IMR-90 (cell line): ENCODE data around the gene GRK2.

Experiments
- BHLHE40 ChIP-seq: fragments of 150-350 bp; IDR thresholded peaks from 2 replicates; pipeline ENCODE4 v1.6.1; 2016; ENCODE audit warnings: mild to moderate bottlenecking, low read depth, low read length
- CEBPB ChIP-seq: IDR thresholded peaks from 2 replicates; pipeline ENCODE4 v1.6.1; 2012; ENCODE audit warnings: low read depth, low read length, improper control_type of control experiment
- CHD1 ChIP-seq: IDR thresholded peaks from 2 replicates; pipeline ENCODE4 v1.6.1; 2012; ENCODE audit warnings: low read depth, low read length, improper control_type of control experiment
- FOS ChIP-seq: fragments of 150-350 bp; IDR thresholded peaks from 2 replicates; pipeline ENCODE4 v1.6.1; 2016; ENCODE audit warnings: low read depth, low read length
- MAFK ChIP-seq: IDR thresholded peaks from 2 replicates; pipeline ENCODE4 v1.6.1; 2012; ENCODE audit warnings: low read depth, low read length, improper control_type of control experiment
- MAZ ChIP-seq: IDR thresholded peaks from 2 replicates; pipeline ENCODE4 v1.6.1; 2012; ENCODE audit warnings: low read depth, mild to moderate bottlenecking, low read length, improper control_type of control experiment, moderate library complexity, borderline replicate concordance
- MXI1 ChIP-seq: IDR thresholded peaks from 2 replicates; pipeline ENCODE4 v1.6.1; 2012; ENCODE audit warnings: low read depth, mild to moderate bottlenecking, low read length, moderate library complexity, borderline replicate concordance
- NFE2L2 ChIP-seq: fragments of 150-350 bp; IDR thresholded peaks from 2 replicates; pipeline ENCODE4 v1.6.1; 2016; ENCODE audit warnings: low read depth, mild to moderate bottlenecking, low read length
- POLR2A ChIP-seq: IDR thresholded peaks from 2 replicates; pipeline ENCODE4 v1.6.1; 2012; ENCODE audit warnings: mild to moderate bottlenecking, low read depth, low read length
- RAD21 ChIP-seq: IDR thresholded peaks from 2 replicates; pipeline ENCODE4 v1.6.1; 2012; ENCODE audit warnings: low read length, improper control_type of control experiment
- RCOR1 ChIP-seq: IDR thresholded peaks from 2 replicates; pipeline ENCODE4 v1.6.1; 2012; ENCODE audit warnings: mild to moderate bottlenecking, low read length, improper control_type of control experiment; ENCODE audit not compliant: insufficient replicate concordance
- RFX5 ChIP-seq: IDR thresholded peaks from 2 replicates; pipeline ENCODE4 v1.8.0; 2012; ENCODE audit warnings: low read depth, mild to moderate bottlenecking, low read length, moderate library complexity
- TF ChIP-seq, protein P1 (sequence below): conservative IDR thresholded peaks from 2 replicates; pipeline ENCODE4 v1.5.1; 2012; ENCODE audit warnings: mild to moderate bottlenecking, low read depth, low read length, improper control_type of control experiment
- TF ChIP-seq, protein P2 (sequence below): fragments of 150-350 bp; IDR thresholded peaks from 2 replicates; pipeline ENCODE4 v1.6.1; 2016; ENCODE audit warnings: low read depth, mild to moderate bottlenecking, low read length, moderate library complexity, borderline replicate concordance

DNA sequence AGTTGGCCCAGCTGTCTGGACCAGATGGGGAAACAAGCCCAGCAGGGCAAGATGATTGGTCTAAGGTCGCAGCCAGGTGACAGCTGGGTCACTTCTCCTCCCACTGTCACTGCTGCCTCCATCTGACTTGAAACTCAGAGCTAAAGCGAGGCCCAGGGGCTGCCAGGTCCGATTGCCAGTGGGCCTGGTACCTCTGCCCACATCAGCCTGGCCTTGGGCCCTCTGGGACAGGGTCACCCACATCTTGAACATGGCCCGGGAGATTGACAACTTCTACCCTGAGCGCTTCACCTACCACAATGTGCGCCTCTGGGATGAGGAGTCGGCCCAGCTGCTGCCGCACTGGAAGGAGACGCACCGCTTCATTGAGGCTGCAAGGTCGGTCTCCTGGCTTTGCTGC lies 42.9 kb downstream of the GRK2 start:
- TF ChIP-seq CEBPB (no peak), POLR2A (no peak), FOS (no peak), MXI1 (no peak), RFX5 (no peak), RAD21 (no peak), BHLHE40 (no peak), MAFK (no peak), RCOR1 (no peak), NFE2L2 (no peak), MAZ (no peak), CHD1 (no peak)
- TF ChIP-seq, protein P1, sequence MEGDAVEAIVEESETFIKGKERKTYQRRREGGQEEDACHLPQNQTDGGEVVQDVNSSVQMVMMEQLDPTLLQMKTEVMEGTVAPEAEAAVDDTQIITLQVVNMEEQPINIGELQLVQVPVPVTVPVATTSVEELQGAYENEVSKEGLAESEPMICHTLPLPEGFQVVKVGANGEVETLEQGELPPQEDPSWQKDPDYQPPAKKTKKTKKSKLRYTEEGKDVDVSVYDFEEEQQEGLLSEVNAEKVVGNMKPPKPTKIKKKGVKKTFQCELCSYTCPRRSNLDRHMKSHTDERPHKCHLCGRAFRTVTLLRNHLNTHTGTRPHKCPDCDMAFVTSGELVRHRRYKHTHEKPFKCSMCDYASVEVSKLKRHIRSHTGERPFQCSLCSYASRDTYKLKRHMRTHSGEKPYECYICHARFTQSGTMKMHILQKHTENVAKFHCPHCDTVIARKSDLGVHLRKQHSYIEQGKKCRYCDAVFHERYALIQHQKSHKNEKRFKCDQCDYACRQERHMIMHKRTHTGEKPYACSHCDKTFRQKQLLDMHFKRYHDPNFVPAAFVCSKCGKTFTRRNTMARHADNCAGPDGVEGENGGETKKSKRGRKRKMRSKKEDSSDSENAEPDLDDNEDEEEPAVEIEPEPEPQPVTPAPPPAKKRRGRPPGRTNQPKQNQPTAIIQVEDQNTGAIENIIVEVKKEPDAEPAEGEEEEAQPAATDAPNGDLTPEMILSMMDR, result no peak
- TF ChIP-seq, protein P2, sequence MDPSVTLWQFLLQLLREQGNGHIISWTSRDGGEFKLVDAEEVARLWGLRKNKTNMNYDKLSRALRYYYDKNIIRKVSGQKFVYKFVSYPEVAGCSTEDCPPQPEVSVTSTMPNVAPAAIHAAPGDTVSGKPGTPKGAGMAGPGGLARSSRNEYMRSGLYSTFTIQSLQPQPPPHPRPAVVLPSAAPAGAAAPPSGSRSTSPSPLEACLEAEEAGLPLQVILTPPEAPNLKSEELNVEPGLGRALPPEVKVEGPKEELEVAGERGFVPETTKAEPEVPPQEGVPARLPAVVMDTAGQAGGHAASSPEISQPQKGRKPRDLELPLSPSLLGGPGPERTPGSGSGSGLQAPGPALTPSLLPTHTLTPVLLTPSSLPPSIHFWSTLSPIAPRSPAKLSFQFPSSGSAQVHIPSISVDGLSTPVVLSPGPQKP, result no peak
